Parathyroid adenoma (tissue), 2 donors: ENCODE data around the gene HBM.

Experiments
- H2AFZ ChIP-seq: fragments of 300-600 bp; sonication (generic); one replicate; pipeline ENCODE4 v1.7.0; 2017; ENCODE audit warnings: antibody characterized with exemption, mild to moderate bottlenecking
- H3K27ac ChIP-seq: fragments of 300-600 bp; sonication (generic); one replicate; pipeline ENCODE4 v1.7.0; 2017
- H3K27me3 ChIP-seq: fragments of 300-600 bp; sonication (generic); one replicate; pipeline ENCODE4 v1.7.0; 2017; ENCODE audit warnings: low read length; ENCODE audit not compliant: control insufficient read depth, insufficient read depth
- H3K36me3 ChIP-seq: fragments of 300-600 bp; sonication (generic); one replicate; pipeline ENCODE4 v1.7.0; 2017; ENCODE audit warnings: low read length; ENCODE audit not compliant: control insufficient read depth, insufficient read depth
- H3K4me1 ChIP-seq: fragments of 300-600 bp; sonication (generic); one replicate; pipeline ENCODE4 v1.7.0; 2017; ENCODE audit warnings: control low read depth
- H3K4me2 ChIP-seq: fragments of 300-600 bp; sonication (generic); one replicate; pipeline ENCODE4 v1.7.0; 2017; ENCODE audit warnings: low read length
- H3K4me3 ChIP-seq: fragments of 300-600 bp; sonication (generic); one replicate; pipeline ENCODE4 v1.7.0; 2017; ENCODE audit warnings: low read depth, low read length
- H3K79me2 ChIP-seq: fragments of 300-600 bp; sonication (generic); one replicate; pipeline ENCODE4 v1.7.0; 2017; ENCODE audit warnings: control low read depth
- H3K9ac ChIP-seq: fragments of 300-600 bp; sonication (generic); one replicate; pipeline ENCODE4 v1.7.0; 2017; ENCODE audit warnings: mild to moderate bottlenecking
- H3K9me3 ChIP-seq: fragments of 300-600 bp; sonication (generic); one replicate; pipeline ENCODE4 v1.7.0; 2017; ENCODE audit warnings: low read length; ENCODE audit not compliant: control insufficient read depth
- CTCF ChIP-seq: fragments of 300-600 bp; sonication (generic); IDR thresholded peaks from one replicate; pipeline ENCODE4 v1.7.0; 2017; ENCODE audit warnings: antibody characterized with exemption, mild to moderate bottlenecking
- donor health status: primary hyperparathyroidism.

The HBM gene

GRCh38 chr16:191831-192230 is 26.1 kb downstream of the HBM start:
- Histone ChIP-seq H3K27me3 (no peaks in the 10 kb centered on the region), H3K27ac (no peak overlapping the region), H3K4me2 (no peak overlapping the region), H2AFZ (no peak overlapping the region), H3K79me2 (no peaks in the 10 kb centered on the region), H3K4me1 (no peaks in the 10 kb centered on the region), H3K4me3 (no peak overlapping the region), H3K9ac (no peak overlapping the region), H3K36me3 (no peaks in the 10 kb centered on the region), H3K9me3 (no peaks in the 10 kb centered on the region)
- TF ChIP-seq CTCF, result no peak

- Histone ChIP-seq H3K27me3 (no peaks in the 10 kb centered on the region), H2AFZ (no peak overlapping the region), H3K27ac (no peak overlapping the region), H3K4me1 (no peaks in the 10 kb centered on the region), H3K79me2 (no peaks in the 10 kb centered on the region), H3K36me3 (no peaks in the 10 kb centered on the region), H3K9me3 (no peaks in the 10 kb centered on the region), H3K4me2 (no peak overlapping the region), H3K4me3 (no peak overlapping the region), H3K9ac (no peak overlapping the region)
- no peak for TF ChIP-seq CTCF
Measured at GRCh38 chr16:192686-193085, 26.9 kb downstream of the HBM start.

- no peak overlapping the region for H3K4me3 ChIP-seq
- peaks cover under 1% of the 10 kb centered on the region for H3K79me2 ChIP-seq
- H3K4me2 ChIP-seq, result no peak overlapping the region
- no peaks in the 10 kb centered on the region for H3K9me3 ChIP-seq
- H3K4me1 ChIP-seq, result no peaks in the 10 kb centered on the region
- H3K36me3 ChIP-seq, result no peaks in the 10 kb centered on the region
- H3K9ac ChIP-seq, result no peak overlapping the region
- no peak overlapping the region for H3K27ac ChIP-seq
- no peak overlapping the region for H2AFZ ChIP-seq
- H3K27me3 ChIP-seq, result no peaks in the 10 kb centered on the region
- no peak for TF ChIP-seq CTCF
Measured at GRCh38 chr16:193441-193840, 27.7 kb downstream of the HBM start.

GRCh38 chr16:194516-194915 is 28.7 kb downstream of the HBM start:
- Histone ChIP-seq H3K27me3 (no peaks in the 10 kb centered on the region), H3K4me1 (no peaks in the 10 kb centered on the region), H3K4me2 (no peak overlapping the region), H3K36me3 (no peaks in the 10 kb centered on the region), H3K79me2 (peaks cover 6% of the 10 kb centered on the region), H3K9me3 (no peaks in the 10 kb centered on the region), H3K27ac (no peak overlapping the region), H2AFZ (no peak overlapping the region), H3K4me3 (no peak overlapping the region), H3K9ac (no peak overlapping the region)
- no peak for TF ChIP-seq CTCF

- Histone ChIP-seq H2AFZ (no peak overlapping the region), H3K4me2 (no peak overlapping the region), H3K27me3 (no peaks in the 10 kb centered on the region), H3K79me2 (peaks cover 8% of the 10 kb centered on the region), H3K9ac (no peak overlapping the region), H3K36me3 (no peaks in the 10 kb centered on the region), H3K9me3 (no peaks in the 10 kb centered on the region), H3K4me1 (no peaks in the 10 kb centered on the region), H3K4me3 (no peak overlapping the region), H3K27ac (no peak overlapping the region)
- no peak for TF ChIP-seq CTCF
Measured at GRCh38 chr16:200388-200787, 34.6 kb downstream of the HBM start.
